Tibial nerve (tissue), 4 donors: Measurements from ENCODE around the gene TPSG1. TPM values are rescaled to one million over a fixed set of nuclear protein-coding genes. Genes with fewer than 3 reads are reported as not detected.

Source experiments
- DNase-seq, 2 donors: peaks; one replicate each; pipeline ENCODE4 v3.0.0-alpha.2; 2019; ENCODE audit warnings: low spot score in 2 of 2
- H3K27ac ChIP-seq, 4 donors: fragments of 200-600 bp; sonication (generic) in 3 of 4; one replicate each; pipeline ENCODE4 v1.5.1; 2017 to 2019; ENCODE audit warnings: mild to moderate bottlenecking in 1 of 4
- H3K27me3 ChIP-seq, 2 donors: fragments of 200-600 bp; sonication (generic) in 1 of 2; one replicate each; pipeline versions ENCODE4 v1.5.1 to v1.6.0; 2017 to 2019
- H3K36me3 ChIP-seq, 3 donors: fragments of 200-600 bp; sonication (generic); one replicate each; pipeline ENCODE4 v1.5.1; 2018 to 2019
- H3K4me1 ChIP-seq, 4 donors: fragments of 200-600 bp; sonication (generic) in 3 of 4; one replicate each; pipeline ENCODE4 v1.5.1; 2017 to 2019
- H3K4me3 ChIP-seq, 4 donors: fragments of 200-600 bp; sonication (generic) in 3 of 4; one replicate each; pipeline ENCODE4 v1.5.1; 2017 to 2019; ENCODE audit warnings: mild to moderate bottlenecking in 1 of 4, moderate library complexity in 1 of 4
- H3K9me3 ChIP-seq, 4 donors: fragments of 200-600 bp; sonication (generic) in 3 of 4; one replicate each; pipeline ENCODE4 v1.5.1; 2017 to 2019
- CTCF ChIP-seq, 5 experiments: fragments of 200-600 bp in 3 of 5; fragments of 450-650 bp in 2 of 5; sonication (generic) in 3 of 5; IDR thresholded peaks; one replicate each; pipeline ENCODE4 v1.5.1; 2016 to 2019; ENCODE audit warnings: antibody characterized with exemption in 5 of 5, mild to moderate bottlenecking in 3 of 5, moderate library complexity in 2 of 5
- EP300 ChIP-seq, 2 donors: sonication (generic); formaldehyde crosslinking; IDR thresholded peaks; one replicate each; pipeline ENCODE4 v1.6.1; 2017; ENCODE audit warnings: antibody characterized with exemption in 2 of 2, mild to moderate bottlenecking in 1 of 2
- POLR2A ChIP-seq, 2 donors: fragments of 450-650 bp; IDR thresholded peaks; one replicate each; pipeline ENCODE4 v1.6.1; 2017; ENCODE audit warnings: antibody characterized with exemption in 2 of 2, mild to moderate bottlenecking in 2 of 2, moderate library complexity in 2 of 2
- WGBS, 2 donors: methylation state at CpG; one replicate each; pipeline ENCODE4 v1.1.5; 2018; 5-methylcytosine and 5-hydroxymethylcytosine counted together
- total RNA-seq, 4 donors: library from RNA; depleted of rRNA; stranded (reverse); fragments of >200 nt; gene quantifications; one replicate each; pipeline ENCODE4 v1.1.0, GENCODE V29; 2016

TPSG1 gene
- total RNA-seq, 4 donors from 2014 or later: 2.5 TPM; not detected in 3

GRCh38 chr16:1263591-1264344, 38.7 kb upstream of the TPSG1 start:
- peaks cover 0 to 48% of the 10 kb centered on the region in 2 donors for H3K27me3 ChIP-seq
- TF ChIP-seq EP300 (IDR thresholded peaks at IDR 0.05): no peak
- no peak for TF ChIP-seq POLR2A (IDR thresholded peaks at IDR 0.05)
- TF ChIP-seq CTCF (IDR thresholded peaks at IDR 0.05): no peak
- DNase-seq: no peak
- no peak overlapping the region for H3K27ac ChIP-seq
- 64 to 65% methylated on average over 12 to 15 of the region's 15 CpGs for WGBS, 2 donors
- no peaks in the 10 kb centered on the region for H3K9me3 ChIP-seq
- no peak overlapping the region for H3K4me3 ChIP-seq
- no peaks in the 10 kb centered on the region for H3K4me1 ChIP-seq
- no peaks in the 10 kb centered on the region for H3K36me3 ChIP-seq

- TF ChIP-seq POLR2A (IDR thresholded peaks at IDR 0.05): no peak
- no peak for TF ChIP-seq EP300 (IDR thresholded peaks at IDR 0.05)
- no peak for TF ChIP-seq CTCF (IDR thresholded peaks at IDR 0.05)
- peaks cover 0 to 54% of the 10 kb centered on the region in 2 donors for H3K27me3 ChIP-seq
Observed at GRCh38 chr16:1262846-1263221, 37.8 kb upstream of the TPSG1 start.

GRCh38 chr16:1262210-1262845, 37.3 kb upstream of the TPSG1 start:
- no peaks in the 10 kb centered on the region for H3K9me3 ChIP-seq
- no peak overlapping the region for H3K4me3 ChIP-seq
- no peak overlapping the region for H3K27ac ChIP-seq
- peaks cover 0 to 59% of the 10 kb centered on the region in 2 donors for H3K27me3 ChIP-seq
- H3K36me3 ChIP-seq: no peaks in the 10 kb centered on the region
- no peak for DNase-seq
- H3K4me1 ChIP-seq: no peaks in the 10 kb centered on the region
- WGBS, 2 donors: 73 to 77% methylated on average over 17 to 30 of the region's 32 CpGs
- TF ChIP-seq CTCF (IDR thresholded peaks at IDR 0.05) (no peak), EP300 (IDR thresholded peaks at IDR 0.05) (no peak), POLR2A (IDR thresholded peaks at IDR 0.05) (no peak)

More at GRCh38 chr16:1262846-1263221, 37.8 kb upstream of the TPSG1 start:
- no peak for DNase-seq
- H3K36me3 ChIP-seq: no peaks in the 10 kb centered on the region
- H3K4me3 ChIP-seq: no peak overlapping the region
- no peaks in the 10 kb centered on the region for H3K4me1 ChIP-seq
- H3K27ac ChIP-seq: no peak overlapping the region
- no peaks in the 10 kb centered on the region for H3K9me3 ChIP-seq
- WGBS, 2 donors: 67 to 81% methylated on average over 1 to 8 of the region's 9 CpGs

GRCh38 chr16:1261131-1261892, 36.2 kb upstream of the TPSG1 start:
- WGBS, 2 donors: 8% methylated on average over 21 to 44 of the region's 47 CpGs
- Histone ChIP-seq H3K9me3 (no peaks in the 10 kb centered on the region), H3K36me3 (no peaks in the 10 kb centered on the region), H3K27me3 (peaks cover 0 to 66% of the 10 kb centered on the region in 2 donors), H3K27ac (no peak overlapping the region), H3K4me3 (no peak overlapping the region), H3K4me1 (no peaks in the 10 kb centered on the region)
- TF ChIP-seq CTCF (IDR thresholded peaks at IDR 0.05) (no peak), EP300 (IDR thresholded peaks at IDR 0.05) (no peak), POLR2A (IDR thresholded peaks at IDR 0.05) (no peak)
- no peak for DNase-seq
